ENCODE measurements around the gene RNF186.
"Not testable (repeated sequence)": the region's sequence is repeated elsewhere in the genome, so short reads cannot be mapped to it uniquely, and the experiment has no call there.

RNF186 gene

GRCh38 chr1:19793360-19794046 is 21.6 kb downstream of the RNF186 start:
- DNase-seq (ENCODE audit: low read depth in 2 of 2): no peak

- DNase-seq (ENCODE audit: low read depth in 2 of 2): no peak
Observed at GRCh38 chr1:19792237-19793002, 22.7 kb downstream of the RNF186 start.

GRCh38 chr1:19790061-19790975 is 24.8 kb downstream of the RNF186 start:
- DNase-seq (ENCODE audit: low read depth in 2 of 2): not testable (repeated sequence)

- DNase-seq (ENCODE audit: low read depth in 2 of 2): no peak
Observed at GRCh38 chr1:19786988-19787423, 28.1 kb downstream of the RNF186 start.

GRCh38 chr1:19785660-19786059 is 29.4 kb downstream of the RNF186 start:
- DNase-seq (ENCODE audit: low read depth in 2 of 2): no peak

GRCh38 chr1:19780267-19780877 is 34.7 kb downstream of the RNF186 start:
- DNase-seq (ENCODE audit: low read depth in 2 of 2): no peak

- DNase-seq (ENCODE audit: low read depth in 2 of 2): no peak
Observed at GRCh38 chr1:19776933-19777332, 38.1 kb downstream of the RNF186 start.

- DNase-seq (ENCODE audit: low read depth in 2 of 2): no peak
Observed at GRCh38 chr1:19776287-19776686, 38.8 kb downstream of the RNF186 start.

GRCh38 chr1:19775831-19776230 is 39.3 kb downstream of the RNF186 start:
- DNase-seq (ENCODE audit: low read depth in 2 of 2): no peak

- no peak for DNase-seq (ENCODE audit: low read depth in 2 of 2)
Observed at GRCh38 chr1:19775317-19775716, 39.8 kb downstream of the RNF186 start.

GRCh38 chr1:19774180-19774785 is 40.8 kb downstream of the RNF186 start:
- no peak for DNase-seq (ENCODE audit: low read depth in 2 of 2)

GRCh38 chr1:19773485-19773884 is 41.6 kb downstream of the RNF186 start:
- no peak for DNase-seq (ENCODE audit: low read depth in 2 of 2)

GRCh38 chr1:19772053-19772452 is 43.0 kb downstream of the RNF186 start:
- no peak for DNase-seq (ENCODE audit: low read depth in 2 of 2)

GRCh38 chr1:19771350-19771749 is 43.7 kb downstream of the RNF186 start:
- no peak for DNase-seq (ENCODE audit: low read depth in 2 of 2)

- DNase-seq (ENCODE audit: low read depth in 2 of 2): no peak
Observed at GRCh38 chr1:19770436-19771190, 44.5 kb downstream of the RNF186 start.

- no peak for DNase-seq (ENCODE audit: low read depth in 2 of 2)
Observed at GRCh38 chr1:19769211-19769932, 45.7 kb downstream of the RNF186 start.

GRCh38 chr1:19768353-19769210 is 46.5 kb downstream of the RNF186 start:
- no peak for DNase-seq (ENCODE audit: low read depth in 2 of 2)

- DNase-seq (ENCODE audit: low read depth in 2 of 2): peak; percentile 44
Observed at GRCh38 chr1:19765623-19766022, 49.5 kb downstream of the RNF186 start.

GRCh38 chr1:19764848-19765247 is 50.2 kb downstream of the RNF186 start:
- DNase-seq (ENCODE audit: low read depth in 2 of 2): peak in 1 of 2 donors; percentile 22

All from stimulated activated CD4-positive, alpha-beta T cell treated with anti-CD3 and anti-CD28 coated beads, Interleukin-15, amount 100 ng/mL, for 48 hours (primary cell).